Astrocyte of the spinal cord (primary cell): ENCODE measurements around the gene GALT.

Experiments used
- DNase-seq: peaks from one replicate; pipeline ENCODE4 v3.0.0; 2011; ENCODE audit warnings: low read depth, low spot score
- H3K4me3 ChIP-seq: 2 replicates; pipeline ENCODE4 v1.5.1; 2011; ENCODE audit warnings: low read depth, mild to moderate bottlenecking, low read length, moderate library complexity
- in situ Hi-C: cut with HindIII; loops from 2 replicates; pipeline ENCODE4 v1.10.0; 2017; ENCODE audit warnings: low sequenced_read_pairs
- TF ChIP-seq, protein P1 (sequence below): IDR thresholded peaks from 2 replicates; pipeline ENCODE4 v1.5.1; 2012; ENCODE audit warnings: low read depth, mild to moderate bottlenecking, low read length, inconsistent platforms

GALT gene

DNA sequence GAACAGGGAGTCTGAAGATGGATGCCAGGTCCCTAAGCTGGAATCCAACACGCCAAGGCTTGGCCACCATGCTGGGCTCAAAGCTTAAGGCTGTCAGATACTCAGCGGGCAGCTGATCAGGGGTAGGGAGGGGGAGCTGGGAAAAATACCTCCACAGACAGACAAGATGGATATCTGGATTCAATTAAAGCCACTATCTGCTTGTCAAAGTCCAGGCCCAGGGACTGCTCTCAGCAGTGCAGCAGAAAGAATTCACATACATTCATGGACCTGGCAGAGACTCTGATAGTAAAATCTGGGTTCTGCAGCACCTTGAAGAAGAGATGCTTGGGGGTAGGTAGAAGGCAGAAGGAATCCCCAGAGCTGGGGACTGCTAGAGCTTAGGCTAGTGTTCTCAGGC is 31.3 kb upstream of the GALT start:
- in situ Hi-C loops: no loop called here
- H3K4me3 ChIP-seq: no peak overlapping the region
- TF ChIP-seq, protein P1, sequence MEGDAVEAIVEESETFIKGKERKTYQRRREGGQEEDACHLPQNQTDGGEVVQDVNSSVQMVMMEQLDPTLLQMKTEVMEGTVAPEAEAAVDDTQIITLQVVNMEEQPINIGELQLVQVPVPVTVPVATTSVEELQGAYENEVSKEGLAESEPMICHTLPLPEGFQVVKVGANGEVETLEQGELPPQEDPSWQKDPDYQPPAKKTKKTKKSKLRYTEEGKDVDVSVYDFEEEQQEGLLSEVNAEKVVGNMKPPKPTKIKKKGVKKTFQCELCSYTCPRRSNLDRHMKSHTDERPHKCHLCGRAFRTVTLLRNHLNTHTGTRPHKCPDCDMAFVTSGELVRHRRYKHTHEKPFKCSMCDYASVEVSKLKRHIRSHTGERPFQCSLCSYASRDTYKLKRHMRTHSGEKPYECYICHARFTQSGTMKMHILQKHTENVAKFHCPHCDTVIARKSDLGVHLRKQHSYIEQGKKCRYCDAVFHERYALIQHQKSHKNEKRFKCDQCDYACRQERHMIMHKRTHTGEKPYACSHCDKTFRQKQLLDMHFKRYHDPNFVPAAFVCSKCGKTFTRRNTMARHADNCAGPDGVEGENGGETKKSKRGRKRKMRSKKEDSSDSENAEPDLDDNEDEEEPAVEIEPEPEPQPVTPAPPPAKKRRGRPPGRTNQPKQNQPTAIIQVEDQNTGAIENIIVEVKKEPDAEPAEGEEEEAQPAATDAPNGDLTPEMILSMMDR: no peak
- DNase-seq: no peak

DNA sequence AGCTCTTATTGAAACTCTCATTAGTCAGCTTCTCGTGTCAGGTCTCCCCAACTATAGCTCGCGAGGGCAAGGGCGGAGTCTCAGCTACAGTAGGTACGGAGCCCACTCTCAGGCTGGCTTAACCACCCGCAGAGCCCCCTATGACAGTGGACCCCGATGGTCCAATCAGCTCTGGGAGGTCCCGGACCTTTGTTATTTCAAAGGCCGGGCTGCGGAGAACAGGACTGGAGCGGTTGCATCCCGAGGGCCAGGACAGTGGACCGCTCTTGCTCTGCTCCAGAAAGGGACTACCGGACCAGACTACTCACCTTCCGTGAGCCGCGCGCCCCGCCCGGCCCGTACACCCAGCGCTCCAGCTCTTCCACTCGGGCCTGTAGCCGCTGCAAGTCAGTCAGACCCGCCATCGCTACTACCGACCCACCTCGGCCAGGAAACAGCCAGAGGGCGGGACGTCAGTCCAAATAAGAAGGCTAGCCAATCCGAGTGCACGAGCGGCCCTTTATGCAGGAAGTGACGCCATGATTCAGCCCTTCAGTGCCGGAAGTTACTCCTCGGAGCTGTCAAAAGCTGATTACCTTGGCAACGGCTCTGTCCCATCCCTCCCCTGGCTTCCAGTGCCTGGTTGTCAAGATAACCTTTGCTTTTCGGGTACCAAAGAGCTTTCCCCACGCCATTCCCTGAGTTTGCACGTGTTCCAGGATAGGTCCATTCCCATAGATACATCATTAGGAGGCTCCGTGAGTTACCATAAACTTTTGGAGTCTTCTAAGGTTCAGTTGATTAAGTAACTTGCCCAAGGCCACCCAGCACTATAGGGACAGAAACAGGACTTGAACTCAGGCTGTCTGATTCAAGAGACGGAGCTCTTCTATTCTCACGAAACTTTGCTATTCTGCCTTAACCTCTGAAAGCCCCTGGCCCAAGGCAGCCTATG is 26.1 kb upstream of the GALT start, which contains the start of gene DCTN3:
TSS of gene DCTN3 (minus strand) at position 435 of the 934 bp plus-strand sequence. CDS start at position 404, 31 bp downstream.
- in situ Hi-C loops: no loop called here
- peak within 1 kb of the TSS; percentile 96 for H3K4me3 ChIP-seq
- DNase-seq: peak; percentile 94
- TF ChIP-seq, protein P1: no peak

DNA sequence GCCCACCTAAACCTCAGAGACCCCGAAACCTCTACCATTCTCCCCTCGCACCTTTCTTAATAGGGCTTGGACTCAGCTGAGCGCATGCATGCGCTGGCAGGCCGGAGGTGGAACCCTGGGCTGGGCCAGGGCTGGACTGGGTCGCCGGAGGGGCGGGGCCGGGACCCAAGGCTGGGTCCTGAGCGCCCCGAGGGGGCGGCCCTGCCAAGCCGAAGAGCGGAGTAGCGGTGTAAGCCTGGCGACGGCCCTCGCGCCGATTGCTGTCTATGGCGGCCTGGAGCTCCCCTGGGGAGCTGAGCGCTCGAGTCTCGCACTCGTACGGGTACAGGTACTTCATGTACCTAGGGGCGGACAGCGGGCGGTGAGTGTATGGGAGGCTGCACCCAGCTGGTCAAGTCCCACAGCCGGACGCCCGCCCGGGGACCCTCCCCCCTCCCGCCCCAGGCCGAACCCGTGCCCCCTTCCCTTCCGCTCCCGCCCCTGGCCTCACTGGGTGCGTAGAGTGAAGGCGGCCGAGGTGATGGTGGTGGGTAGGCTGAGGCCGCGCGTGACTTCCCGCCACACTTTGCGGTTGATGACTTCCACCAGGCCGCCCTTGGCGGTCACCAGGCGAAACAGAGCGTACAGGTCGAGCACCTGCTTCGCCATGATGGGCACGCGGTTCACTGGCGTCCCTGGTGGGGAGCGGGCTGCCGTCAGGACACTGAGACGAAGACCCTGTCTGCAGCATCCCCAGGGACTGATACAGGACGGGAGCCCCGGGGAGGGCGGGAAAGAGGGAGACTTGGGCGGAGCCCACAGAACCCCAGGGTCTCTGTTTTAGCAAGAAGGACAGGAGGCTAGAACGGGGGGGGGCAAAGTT is 22.9 kb upstream of the GALT start:
- TF ChIP-seq, protein P1: no peak
- DNase-seq: no peak
- in situ Hi-C loops: no loop called here
- no peak overlapping the region for H3K4me3 ChIP-seq

DNA sequence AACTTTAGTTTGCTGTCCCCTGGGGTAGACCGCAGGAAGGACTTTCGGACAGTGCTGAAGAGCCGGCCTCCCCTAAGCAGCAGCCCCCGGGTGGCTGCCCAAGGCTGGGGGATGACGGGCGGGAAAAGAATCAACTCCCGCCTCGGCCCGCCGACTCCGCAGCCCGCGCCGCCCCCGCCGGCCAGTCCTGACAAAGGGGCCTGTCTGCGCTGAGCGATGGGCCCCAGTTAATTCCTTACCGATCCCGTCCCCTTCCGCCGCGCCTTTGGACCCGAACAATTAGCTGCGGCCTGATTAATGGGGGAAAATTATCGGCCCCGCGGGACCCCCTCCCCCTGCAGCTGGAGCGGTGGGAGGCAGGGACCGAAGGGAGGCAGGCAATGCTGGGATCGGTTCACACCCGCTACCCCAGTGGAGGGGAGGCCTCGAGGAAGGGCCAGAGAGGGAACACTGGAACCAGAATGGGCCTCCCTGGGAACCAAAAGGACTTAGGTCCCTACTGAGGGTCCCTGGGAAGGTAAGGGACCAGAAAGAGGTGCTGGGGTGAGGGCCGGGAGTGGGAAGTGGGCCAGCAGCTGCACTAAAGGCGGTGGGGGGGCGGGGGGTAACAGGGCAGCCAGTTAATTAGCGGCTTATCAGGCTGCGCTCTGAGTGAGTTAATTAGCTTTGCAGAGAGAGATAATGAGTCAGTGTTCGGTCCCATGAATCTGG is 21.8 kb upstream of the GALT start:
- DNase-seq: no peak
- TF ChIP-seq, protein P1: no peak
- no peak overlapping the region for H3K4me3 ChIP-seq
- in situ Hi-C loops: no loop called here

DNA sequence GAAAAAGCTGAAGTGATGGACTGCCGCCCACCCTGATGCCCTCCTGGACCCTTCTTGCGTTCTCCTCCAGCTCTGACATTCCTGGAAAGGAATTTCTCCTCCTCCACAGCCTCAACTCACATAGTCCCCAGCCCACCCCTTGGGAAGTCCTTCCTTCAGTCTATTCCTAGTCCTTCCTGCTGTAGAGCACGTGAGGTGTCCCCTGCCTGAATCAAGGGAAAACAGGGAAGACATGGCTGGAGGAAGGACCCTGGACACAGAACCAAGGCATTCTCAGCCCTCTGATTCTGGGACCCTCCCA is 21.3 kb upstream of the GALT start:
- H3K4me3 ChIP-seq: no peak overlapping the region
- no peak for DNase-seq
- in situ Hi-C loops: no loop called here
- TF ChIP-seq, protein P1: no peak
